Measurements from ENCODE around the gene KCNG1. TPM values are rescaled to one million over a fixed set of nuclear protein-coding genes. Genes with fewer than 3 reads are reported as not detected.

The KCNG1 gene
- total RNA-seq, 3 donors from 2014 or later (not counting 1 experiment from before 2014, with no cell fraction given): not detected

- Mint-ChIP-seq H3K27ac (no peak overlapping the region), H3K9me3 (no peaks in the 10 kb centered on the region), H3K4me3 (peak overlapping the region; percentile 38), H3K4me1 (peaks cover 10 to 14% of the 10 kb centered on the region in 2 donors), H3K36me3 (no peaks in the 10 kb centered on the region), H3K27me3 (ENCODE audit: low read depth in 2 of 2) (peaks cover 46 to 52% of the 10 kb centered on the region in 2 donors)
- Histone ChIP-seq H3K27ac (ENCODE audit: low read length) (no peak overlapping the region), H3K36me3 (ENCODE audit: control insufficient read depth, insufficient read depth, low read length) (no peaks in the 10 kb centered on the region), H3K4me1 (ENCODE audit: control insufficient read depth, insufficient read depth, low read length) (peaks cover 10% of the 10 kb centered on the region), H3K27me3 (ENCODE audit: control insufficient read depth, insufficient read depth, low read length) (peaks cover 17% of the 10 kb centered on the region), H3K9me3 (ENCODE audit: control insufficient read depth, insufficient read depth, low read length) (no peaks in the 10 kb centered on the region), H3K4me3 (ENCODE audit: low read length) (peak overlapping the region; percentile 22)
- ATAC-seq (no peak), DNase-seq (no peak)
- intact Hi-C loops (cut with micrococcal nuclease): no loop called here
- no peak for TF ChIP-seq CTCF (IDR thresholded peaks at IDR 0.05)
- 25% methylated on average over 15 of the region's 16 CpGs for WGBS (ENCODE audit: insufficient coverage)
These were observed 1.6 kb downstream of the KCNG1 start for GRCh38 chr20:51021067-51022025.

GRCh38 chr20:51020657-51021056, 2.2 kb downstream of the KCNG1 start:
- no peak overlapping the region for H3K4me3 ChIP-seq (ENCODE audit: low read length)
- H3K4me1 ChIP-seq (ENCODE audit: control insufficient read depth, insufficient read depth, low read length): peaks cover 10% of the 10 kb centered on the region
- no peak overlapping the region for H3K27ac ChIP-seq (ENCODE audit: low read length)
- H3K27me3 ChIP-seq (ENCODE audit: control insufficient read depth, insufficient read depth, low read length): peaks cover 14% of the 10 kb centered on the region
- no peaks in the 10 kb centered on the region for H3K9me3 Mint-ChIP-seq
- 27% methylated on average over 5 of the region's 6 CpGs for WGBS (ENCODE audit: insufficient coverage)
- H3K36me3 ChIP-seq (ENCODE audit: control insufficient read depth, insufficient read depth, low read length): no peaks in the 10 kb centered on the region
- intact Hi-C loops (cut with micrococcal nuclease): no loop called here
- ATAC-seq (no peak), DNase-seq (no peak)
- H3K27me3 Mint-ChIP-seq (ENCODE audit: low read depth in 2 of 2): peaks cover 47 to 50% of the 10 kb centered on the region in 2 donors
- H3K4me1 Mint-ChIP-seq: peaks cover 10 to 14% of the 10 kb centered on the region in 2 donors
- no peak overlapping the region for H3K4me3 Mint-ChIP-seq
- H3K36me3 Mint-ChIP-seq: no peaks in the 10 kb centered on the region
- no peak overlapping the region for H3K27ac Mint-ChIP-seq
- H3K9me3 ChIP-seq (ENCODE audit: control insufficient read depth, insufficient read depth, low read length): no peaks in the 10 kb centered on the region
- TF ChIP-seq CTCF (IDR thresholded peaks at IDR 0.05): no peak

GRCh38 chr20:51019656-51020592, 3.0 kb downstream of the KCNG1 start:
- DNase-seq: no peak
- peaks cover 50 to 54% of the 10 kb centered on the region in 2 donors for H3K27me3 Mint-ChIP-seq (ENCODE audit: low read depth in 2 of 2)
- Histone ChIP-seq H3K36me3 (ENCODE audit: control insufficient read depth, insufficient read depth, low read length) (no peaks in the 10 kb centered on the region), H3K4me1 (ENCODE audit: control insufficient read depth, insufficient read depth, low read length) (peaks cover 10% of the 10 kb centered on the region), H3K27ac (ENCODE audit: low read length) (no peak overlapping the region), H3K27me3 (ENCODE audit: control insufficient read depth, insufficient read depth, low read length) (peaks cover 14% of the 10 kb centered on the region), H3K9me3 (ENCODE audit: control insufficient read depth, insufficient read depth, low read length) (no peaks in the 10 kb centered on the region), H3K4me3 (ENCODE audit: low read length) (no peak overlapping the region)
- WGBS (ENCODE audit: insufficient coverage): 75% methylated on average over 21 of the region's 21 CpGs
- no peaks in the 10 kb centered on the region for H3K36me3 Mint-ChIP-seq
- H3K9me3 Mint-ChIP-seq: no peaks in the 10 kb centered on the region
- ATAC-seq: no peak
- H3K27ac Mint-ChIP-seq: no peak overlapping the region
- H3K4me1 Mint-ChIP-seq: peaks cover 10 to 14% of the 10 kb centered on the region in 2 donors
- no peak for TF ChIP-seq CTCF (IDR thresholded peaks at IDR 0.05)
- no peak overlapping the region for H3K4me3 Mint-ChIP-seq
- intact Hi-C loops (cut with micrococcal nuclease): no loop called here
